DLD1 (cell line): Measurements from ENCODE around the gene SFI1.

Experiments used
- in situ Hi-C: cut with HindIII; loops from 2 replicates; pipeline ENCODE4 v1.10.0; 2017; ENCODE audit warnings: low sequenced_read_pairs

The SFI1 gene

DNA sequence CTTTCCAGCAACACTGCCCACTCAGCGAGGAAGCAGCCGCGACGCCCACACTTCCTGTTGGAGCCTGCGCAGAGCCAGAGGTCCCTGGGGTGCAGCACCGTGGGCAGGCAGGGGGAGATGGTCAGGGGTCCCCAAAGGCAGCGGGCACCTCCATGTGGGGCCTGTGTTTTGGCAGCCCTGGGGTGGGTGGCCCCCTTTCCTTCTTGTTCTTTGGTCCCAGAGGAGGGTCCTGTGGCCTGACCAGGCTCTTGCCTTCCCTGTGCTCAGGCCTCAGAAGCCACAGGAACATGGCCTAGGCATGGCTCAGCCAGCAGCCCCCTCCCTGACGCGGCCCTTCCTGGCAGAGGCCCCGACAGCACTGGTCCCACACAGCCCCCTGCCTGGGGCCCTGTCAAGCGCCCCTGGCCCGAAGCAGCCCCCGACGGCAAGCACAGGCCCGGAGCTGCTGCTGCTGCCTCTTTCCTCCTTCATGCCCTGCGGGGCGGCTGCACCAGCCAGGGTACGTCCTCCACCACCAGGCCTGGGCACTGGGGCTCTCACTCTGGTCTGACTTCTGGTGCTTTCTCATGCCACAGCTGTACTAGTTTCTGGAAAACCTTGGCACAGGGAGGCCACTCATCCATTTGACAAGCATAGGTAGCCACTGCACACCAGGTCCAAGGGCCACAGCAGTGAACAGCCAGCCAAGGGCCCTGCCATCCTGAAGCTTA, 118.6 kb downstream of the SFI1 start:
- in situ Hi-C loops = no loop called here

DNA sequence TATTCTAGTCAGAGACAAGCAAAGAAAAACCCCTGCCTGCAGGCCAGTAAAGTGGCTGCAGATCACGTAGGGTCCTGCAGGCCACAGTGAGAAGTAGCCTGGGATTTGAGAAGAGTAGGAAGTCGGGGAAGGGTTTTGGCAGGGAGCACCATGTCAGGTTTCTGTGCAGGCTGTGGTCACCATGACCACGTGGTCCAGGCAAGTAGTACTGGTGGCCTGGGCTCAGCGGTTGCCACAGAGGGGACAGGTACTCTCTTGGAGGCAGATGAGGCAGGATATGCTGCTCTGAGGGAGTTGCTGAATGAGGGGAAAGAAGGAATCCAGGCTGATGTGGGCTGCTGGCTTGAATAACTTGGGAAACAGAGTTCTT, 119.1 kb downstream of the SFI1 start:
- in situ Hi-C loops = no loop called here

DNA sequence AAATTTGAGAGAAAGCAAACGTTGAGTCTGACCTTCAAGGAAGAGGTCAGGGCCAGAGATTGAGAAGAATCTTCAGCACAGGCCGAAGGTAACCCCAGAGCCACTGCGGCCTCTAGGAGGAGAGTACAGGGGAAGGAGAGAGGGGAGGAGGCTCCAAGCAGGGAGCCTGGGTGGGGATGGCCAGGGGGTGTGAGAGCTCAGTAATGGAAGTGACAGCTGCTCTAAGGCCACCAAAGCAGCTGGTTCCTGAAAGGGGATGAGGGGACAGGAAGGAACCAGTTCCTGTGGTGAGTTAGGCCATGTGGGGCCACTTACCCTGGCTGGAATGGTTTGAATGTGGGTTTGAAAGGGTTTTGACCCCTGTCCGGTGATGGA, 119.6 kb downstream of the SFI1 start:
- in situ Hi-C loops = no loop called here

DNA sequence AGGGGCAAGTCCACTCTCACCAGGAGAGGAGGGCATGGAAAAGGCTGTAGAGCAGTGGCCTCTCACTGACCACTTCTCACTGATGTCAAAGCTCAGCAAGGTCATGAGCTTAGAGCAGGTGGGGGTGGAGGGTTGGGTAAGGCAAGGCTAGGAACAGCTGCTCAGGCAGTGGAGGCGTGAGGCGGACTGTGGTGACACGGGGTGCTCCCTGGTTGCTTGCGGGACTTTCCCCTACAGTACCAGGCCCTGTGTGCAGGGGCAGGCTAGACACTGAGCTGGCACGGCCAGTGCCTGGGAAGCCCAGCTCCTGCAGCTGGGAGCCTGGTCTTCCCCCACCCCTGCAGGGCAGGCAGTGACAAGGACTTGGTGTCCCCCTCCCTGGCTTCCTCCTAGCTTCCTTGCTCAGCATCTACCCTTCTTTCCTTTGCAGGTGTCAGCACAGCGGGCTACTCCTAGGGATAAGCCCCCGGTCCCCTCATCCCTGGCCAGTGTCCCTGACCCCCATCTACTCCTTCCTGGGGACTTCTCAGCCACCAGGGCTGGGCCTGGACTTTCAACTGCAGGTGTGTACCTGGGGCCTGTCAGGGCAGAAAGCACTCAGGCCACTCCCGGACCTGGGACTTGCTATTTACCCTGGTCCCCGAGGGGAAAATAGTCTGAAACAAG, 120.1 kb downstream of the SFI1 start:
- in situ Hi-C loops = no loop called here

DNA sequence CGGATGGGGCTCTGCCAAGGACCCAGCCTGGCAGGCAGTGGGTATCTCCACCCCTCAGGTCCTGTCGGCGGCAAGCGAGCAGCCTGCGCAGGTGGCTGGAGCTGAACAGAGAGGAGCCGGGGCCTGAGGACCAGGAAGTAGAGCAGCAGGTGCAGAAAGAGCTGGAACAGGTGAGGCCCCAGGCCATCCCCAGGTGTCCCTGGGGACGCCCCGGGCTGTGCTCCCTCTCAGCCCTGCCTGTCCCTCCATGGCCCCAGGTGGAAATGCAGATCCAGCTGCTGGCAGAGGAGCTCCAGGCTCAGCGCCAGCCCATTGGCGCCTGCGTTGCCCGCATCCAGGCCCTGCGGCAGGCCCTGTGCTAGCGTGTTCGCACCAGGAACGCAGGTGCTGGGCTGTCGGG, 121.7 kb downstream of the SFI1 start:
- in situ Hi-C loops = no loop called here

DNA sequence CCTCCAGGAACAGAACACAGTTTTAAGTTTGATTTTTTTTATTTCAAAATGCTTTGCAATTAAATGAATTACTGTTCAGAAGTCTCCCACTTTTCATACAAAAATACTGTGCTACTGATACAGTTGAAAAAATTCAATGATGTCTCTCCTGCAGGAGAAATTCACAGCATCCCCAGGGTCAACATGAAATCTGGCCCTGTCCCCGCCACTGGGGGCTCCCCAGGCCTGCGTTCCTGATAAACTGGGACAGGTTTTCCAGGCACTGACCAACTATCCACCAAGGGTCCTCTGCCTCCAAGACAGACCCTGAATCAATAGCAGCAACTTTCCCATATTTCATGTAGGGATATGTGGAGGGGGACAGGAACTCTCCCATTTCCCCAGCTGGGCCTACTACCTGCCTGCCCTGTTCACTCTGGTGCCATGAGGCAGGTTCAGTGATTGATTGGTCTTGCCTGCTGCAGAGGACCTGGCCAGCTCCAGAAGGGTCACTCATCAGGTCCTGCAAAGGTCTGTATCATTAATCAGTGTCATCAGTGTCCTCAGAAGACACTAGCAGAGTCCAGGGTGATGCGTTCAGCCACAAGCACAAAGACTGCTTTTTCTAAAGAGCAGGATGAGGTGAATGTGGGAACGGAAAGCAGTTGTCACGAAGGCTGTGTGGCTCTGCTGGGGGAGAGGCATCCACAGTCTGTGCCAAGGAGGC, 122.3 kb downstream of the SFI1 start:
- in situ Hi-C loops = no loop called here

DNA sequence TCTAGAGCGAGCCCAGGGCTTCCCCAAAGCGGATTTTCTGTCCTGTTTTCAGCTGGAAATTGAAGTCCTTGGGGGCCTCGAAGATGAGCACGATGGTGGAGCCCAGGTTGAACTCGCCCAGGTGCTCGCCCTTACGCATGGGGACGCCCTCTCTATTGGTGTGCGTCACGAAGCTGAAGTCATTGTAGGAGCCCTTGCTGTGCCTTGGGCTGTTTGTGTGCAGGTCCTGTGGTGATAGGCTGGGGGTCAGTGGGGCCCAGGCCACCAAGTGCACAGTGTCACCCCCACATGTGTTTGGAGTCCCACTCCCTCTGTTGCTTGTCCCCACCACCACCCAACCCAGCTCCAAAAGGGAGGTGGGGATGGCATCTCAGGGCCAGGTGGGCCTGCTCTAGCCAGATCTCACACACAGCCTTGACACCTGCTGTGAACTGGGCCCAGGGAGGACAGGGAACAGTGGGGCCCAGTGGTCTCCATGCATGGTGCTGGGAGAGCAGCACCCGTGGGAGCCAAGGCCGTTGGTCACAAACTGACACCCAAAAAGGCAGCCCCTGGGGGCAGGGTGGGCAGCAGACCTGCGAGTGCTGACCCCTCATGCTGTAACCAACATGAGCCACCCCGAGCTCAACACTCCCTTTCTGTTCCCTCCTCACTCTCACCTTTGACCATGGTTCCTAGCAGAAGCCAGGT, 123.4 kb downstream of the SFI1 start:
- in situ Hi-C loops = no loop called here

DNA sequence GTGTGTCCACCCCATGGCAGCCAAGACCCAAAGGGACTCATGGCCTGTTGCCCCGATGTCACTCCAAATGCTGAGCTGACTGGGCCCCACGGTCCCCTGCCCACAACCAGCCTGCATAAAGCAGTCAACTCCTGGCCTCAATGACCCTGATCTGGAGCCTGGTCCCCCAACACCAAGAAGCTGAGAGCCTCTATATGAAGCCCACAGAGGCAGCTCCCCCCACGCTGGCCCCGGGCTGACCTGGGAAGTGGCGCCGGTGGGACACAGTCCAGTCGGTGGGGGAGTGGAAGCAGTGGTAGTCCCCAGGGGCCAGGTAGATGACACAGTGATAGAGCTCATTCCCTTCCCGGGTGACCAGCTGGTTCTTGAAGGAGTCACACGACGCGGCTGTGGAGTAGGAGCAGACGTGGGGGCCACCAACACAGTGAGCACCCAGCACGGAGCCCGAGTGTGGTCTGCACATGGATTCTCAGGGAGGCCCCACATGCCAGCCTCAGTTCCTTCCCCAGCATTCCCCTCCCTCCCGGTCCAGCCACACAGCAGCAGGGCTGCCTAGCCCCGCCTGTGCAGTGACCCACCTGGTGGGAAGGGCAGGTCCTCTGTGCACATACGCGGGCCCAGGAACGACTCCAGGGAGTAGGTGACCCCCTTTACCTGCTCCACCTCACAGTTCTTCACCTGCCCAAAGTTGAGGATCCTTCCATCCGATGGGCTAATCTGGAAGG, 124.6 kb downstream of the SFI1 start:
- in situ Hi-C loops = no loop called here

DNA sequence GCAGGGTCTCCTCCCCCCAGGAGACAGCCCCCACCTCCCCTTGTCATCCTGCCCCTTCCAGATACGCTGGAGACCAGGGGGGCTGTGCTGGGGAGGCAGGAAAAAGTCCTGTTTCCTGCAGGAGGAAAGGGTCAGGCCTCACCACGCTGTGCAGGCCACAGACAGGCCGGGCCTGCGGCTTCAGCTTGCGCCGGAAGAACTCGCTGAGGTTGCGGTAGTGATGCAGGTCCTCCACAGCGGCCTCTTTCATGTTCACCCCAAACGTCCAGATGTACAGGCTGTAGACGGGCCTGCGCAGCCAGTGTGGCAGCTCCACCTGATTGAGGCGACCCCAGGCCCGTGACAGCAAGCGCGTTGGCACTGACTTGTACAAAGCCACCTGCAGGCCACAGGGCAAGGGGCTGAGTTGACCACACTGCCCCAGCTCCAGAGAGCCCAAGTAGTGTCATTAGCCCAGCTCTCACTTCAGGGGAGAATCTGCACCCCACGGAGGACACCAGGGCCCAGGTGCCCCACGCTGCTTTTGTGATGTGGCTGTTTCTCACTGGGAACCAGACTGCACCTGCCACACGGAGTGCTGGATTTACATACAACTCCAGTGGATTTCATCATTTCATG, 125.3 kb downstream of the SFI1 start:
- in situ Hi-C loops = no loop called here

DNA sequence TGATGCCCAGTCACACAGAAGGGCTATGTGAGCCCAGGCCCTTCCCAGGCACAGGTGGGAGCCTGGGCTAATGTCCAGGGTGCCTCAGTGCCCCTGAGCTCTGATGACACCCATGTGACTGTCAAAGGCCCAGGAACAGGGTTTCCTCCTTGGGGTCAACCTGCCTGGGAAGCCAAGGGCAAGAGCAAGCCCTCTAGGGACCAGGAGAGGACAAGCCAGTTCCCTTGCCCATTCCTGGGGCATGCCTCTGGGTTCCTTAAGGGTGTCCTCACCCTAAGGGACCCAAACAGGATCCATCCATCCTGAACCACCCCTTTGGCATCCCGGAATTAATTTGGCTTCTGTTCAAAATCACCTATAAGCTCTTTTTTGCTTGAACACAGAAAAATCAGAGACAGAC, 126.6 kb downstream of the SFI1 start:
- in situ Hi-C loops = no loop called here

DNA sequence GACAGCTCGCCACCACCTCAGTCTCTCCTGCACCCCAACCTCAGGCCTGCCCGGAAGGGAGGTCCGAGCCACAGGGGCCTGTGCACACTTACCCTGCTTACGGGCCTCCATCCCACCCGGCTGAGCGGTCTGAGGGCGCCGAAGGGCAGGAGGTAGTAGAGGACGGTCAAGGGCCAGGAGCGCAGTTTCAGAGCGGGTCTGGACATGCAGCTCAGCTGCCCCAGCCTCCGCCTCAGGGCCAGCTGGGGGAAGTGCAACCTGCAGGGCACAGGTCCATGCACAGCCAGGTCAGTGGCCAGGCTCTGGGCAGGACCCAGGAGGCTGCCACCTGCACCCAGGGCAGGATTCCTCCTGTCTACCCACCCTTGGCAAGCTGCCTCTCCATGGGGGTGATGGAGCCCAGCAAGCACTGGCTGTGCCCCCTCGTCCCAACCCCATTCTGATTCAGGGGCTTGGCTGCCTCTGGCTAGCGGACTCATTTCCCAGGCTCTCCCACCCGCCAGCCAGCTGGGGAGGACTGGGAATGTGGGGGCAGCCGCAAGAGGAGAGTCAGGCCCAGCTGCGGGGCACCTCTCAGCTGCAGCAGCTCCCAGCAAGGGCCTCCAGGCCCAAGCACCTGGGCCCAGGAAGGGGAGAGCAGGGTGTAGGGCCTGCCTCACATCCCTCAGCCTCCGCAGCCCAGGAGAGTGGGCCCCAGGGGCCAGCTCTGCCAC, 127.4 kb downstream of the SFI1 start:
- in situ Hi-C loops = no loop called here

DNA sequence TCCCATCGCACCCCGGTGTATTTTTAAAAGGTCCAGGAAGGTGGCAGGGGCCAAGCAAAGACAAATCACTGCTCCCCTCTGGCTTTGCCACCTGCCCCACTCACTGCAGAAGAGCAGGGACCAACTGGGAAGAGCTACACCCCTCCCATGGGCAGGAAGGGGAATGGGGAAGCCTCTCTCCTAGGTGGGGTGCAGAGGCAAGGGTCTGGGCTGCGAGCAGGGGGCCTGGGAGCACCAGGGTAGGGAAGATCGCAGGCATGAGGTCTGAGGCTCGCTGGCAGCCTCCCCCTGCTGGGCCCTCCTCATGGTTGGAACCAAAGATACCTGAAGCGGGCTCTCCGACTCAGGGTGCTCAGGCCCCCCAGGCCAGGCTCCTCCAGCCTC, 128.9 kb downstream of the SFI1 start:
- in situ Hi-C loops = no loop called here

DNA sequence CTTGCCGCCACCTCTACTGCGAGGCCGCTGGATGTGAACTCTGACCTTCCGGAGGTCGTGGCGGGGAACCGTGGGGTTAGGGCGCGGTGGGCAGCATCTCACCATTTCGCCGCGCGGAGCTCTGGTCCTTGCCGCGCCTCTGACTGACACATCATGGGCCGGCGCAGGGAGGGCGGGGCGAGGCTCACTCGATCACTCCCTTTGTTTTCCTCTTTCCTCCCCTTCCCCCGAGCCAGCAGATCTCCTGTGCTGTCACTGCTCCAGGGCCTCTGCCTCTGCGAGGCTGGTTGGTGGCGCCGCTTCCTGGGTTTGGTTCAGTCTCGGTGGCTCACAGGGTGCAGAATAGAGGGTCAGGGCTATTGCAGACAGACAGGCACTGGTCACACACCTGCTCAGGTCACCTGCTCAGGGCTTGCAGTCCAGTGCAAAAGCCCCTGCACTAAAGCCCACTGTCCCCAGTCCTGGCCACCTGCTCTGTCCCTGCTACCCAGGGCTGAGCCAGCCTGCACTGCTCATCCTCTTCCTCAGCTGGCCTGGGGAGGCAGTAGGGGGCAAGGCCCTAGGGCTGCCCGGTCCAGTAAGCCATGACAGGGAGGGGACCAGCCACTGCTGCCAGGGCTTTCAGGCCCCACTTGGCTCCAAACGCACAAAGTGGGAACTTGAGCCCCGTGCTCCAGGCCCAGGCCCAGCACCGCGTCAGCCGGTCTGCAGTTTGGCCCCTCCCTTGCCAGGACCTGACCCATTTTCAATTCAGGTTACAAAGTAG, 129.5 kb downstream of the SFI1 start:
- in situ Hi-C loops = no loop called here

DNA sequence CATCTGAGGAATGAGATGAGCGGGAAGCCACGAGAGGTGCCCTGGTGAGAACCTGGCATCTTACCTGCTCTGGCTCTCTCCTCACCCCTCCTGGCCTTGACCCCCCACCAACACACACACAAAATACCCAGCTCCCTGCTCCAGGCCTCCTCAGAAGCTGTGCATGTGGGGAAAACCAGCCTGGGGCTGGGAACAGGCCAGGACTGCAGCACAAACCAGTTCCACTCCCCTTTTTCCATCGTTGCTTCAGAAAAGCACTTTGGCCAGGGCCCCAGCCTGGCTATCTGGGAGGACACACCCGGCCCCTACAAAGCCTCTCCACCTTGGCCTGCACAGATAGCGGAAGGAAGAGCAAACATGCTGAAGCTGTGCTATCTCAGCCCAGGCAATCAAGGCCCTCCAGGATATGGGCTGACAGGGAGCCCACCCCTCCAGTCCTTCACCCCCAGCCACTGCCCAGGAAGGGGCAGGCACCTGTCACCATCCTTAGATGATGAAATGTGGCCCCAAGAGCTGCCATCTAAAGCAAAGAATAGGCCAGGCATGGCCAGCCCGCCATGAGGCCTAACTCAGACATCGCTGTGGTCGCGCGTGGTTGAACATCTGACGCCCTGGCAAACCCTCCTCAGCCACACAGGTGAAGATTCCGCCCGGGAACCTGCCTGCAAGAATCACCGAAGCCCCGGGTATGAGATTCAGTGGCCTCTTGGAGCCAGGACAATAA, 130.3 kb downstream of the SFI1 start:
- in situ Hi-C loops = no loop called here

DNA sequence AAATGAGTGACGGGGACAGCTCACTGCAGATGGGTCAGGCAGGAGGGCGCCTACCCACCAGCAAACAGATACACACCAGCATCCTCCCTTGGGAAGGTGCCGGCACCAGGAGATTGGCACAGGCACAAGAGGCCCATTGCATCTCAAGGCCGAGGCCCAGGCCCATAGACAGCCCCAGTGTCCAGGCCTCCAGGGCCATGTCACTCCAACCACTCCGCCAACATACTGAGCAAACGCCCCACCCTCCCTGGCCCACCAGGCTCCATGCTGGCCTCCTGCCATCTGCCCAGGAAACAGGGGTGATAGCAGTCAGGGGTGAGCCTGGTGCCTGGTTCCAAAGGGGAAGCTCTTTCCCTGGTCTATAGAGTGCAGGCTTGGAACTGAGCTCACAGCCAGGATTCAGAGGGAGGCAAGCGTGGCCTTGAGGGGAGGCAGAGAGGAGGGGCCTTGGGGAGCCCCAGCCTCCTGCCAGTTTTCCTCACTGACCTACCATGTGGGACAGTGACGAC, 130.9 kb downstream of the SFI1 start:
- in situ Hi-C loops = no loop called here

DNA sequence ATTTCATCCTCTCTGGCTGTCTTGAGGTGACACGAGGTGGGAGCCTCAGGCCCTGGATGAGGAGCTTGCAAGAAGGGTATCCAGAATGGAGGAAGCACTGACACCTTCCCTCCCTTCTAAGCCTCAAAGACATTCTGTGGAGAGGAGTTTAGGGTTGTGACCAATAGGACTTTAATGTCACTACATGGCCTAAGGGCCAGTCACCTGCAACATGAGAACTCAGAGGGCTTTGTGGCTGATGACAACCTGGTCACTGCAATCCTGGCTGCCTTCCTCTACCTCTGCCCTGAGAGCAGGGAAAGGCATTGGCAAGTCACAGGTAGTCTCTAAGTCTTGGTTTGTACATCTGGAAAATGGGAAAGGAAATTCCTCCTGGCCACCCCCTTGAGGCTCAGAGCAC, 132.0 kb downstream of the SFI1 start:
- in situ Hi-C loops = no loop called here

DNA sequence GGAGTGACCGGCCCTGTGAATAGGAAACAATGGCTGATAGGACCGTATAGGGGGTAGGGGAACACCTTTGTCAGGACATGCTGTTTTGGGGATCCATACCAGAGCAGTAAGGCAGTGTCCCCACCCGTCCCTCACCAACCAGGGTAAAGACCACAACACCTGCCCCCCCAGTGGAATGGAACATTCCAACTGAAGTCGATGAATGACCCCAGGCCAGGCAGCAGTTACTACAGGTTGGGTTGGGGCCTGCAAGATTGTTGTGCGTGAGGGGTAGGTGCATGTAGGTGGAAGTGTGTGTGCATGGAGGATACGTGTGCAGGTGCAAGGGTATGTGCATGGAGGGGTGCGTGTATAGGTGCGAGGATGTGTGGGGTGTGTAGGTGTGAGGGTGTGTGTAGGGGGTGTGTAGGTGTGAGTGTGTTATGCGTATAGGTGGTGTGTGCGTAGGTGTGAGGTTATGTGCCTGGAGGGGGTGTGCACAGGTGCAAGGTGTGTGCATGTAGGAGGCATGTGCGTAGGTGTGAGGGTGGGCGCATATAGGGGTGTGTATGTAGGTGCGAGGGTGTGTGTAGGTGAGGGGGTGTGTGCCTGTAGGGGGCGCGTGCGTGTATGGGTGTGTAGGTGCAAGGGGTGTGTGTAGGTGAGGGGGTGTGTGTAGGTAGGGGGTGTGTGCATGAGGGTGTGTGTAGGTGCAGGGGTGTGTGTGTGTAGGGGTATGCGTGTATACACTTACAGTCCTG, 132.8 kb downstream of the SFI1 start:
- in situ Hi-C loops = no loop called here

DNA sequence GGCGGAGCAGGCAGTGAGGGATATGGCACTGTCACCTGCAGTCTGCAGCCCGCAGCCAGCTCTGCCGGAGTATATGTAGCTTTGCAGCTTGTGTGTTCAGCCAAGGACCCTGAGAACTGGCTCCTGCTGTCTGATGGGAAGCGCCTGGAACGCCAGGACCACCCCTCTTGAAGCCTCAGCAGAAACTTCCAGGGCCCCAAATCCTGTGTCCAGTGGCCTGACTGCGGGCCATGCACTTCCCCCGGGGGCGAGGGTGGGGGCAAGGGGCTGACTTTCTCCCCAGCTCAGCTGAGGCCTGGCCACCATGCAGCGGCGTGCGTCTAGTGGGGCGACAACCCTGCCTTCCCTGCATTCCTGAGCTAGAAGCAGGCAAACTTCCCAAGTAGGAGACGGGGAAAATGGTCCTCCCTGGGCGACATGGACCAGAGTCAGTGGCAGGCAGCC, 133.4 kb downstream of the SFI1 start:
- in situ Hi-C loops = no loop called here
